DOHH2 (cell line): ENCODE results near the gene GFM2.

ENCODE experiments used
- H3F3A ChIP-seq: fragments of 200-600 bp; sonication (generic), shearing (Covaris generic); 2 replicates; pipeline ENCODE4 v1.6.0; 2016; ENCODE audit warnings: antibody characterized with exemption, mild to moderate bottlenecking; ENCODE audit not compliant: control insufficient read depth, insufficient read depth
- H3K27ac ChIP-seq: fragments of 200-600 bp; sonication (generic); 2 replicates; pipeline ENCODE4 v1.5.1; 2014; ENCODE audit warnings: low read depth, mild to moderate bottlenecking, low read length, moderate library complexity
- H3K27me3 ChIP-seq: fragments of 200-600 bp; sonication (generic); 2 replicates; pipeline ENCODE4 v1.6.1; 2014; ENCODE audit warnings: mild to moderate bottlenecking, low read length, mixed read lengths; ENCODE audit not compliant: control insufficient read depth
- H3K36me3 ChIP-seq: fragments of 200-600 bp; sonication (generic); 2 replicates; pipeline ENCODE4 v1.6.1; 2014; ENCODE audit warnings: mild to moderate bottlenecking, low read length, moderate library complexity, mixed read lengths; ENCODE audit not compliant: control insufficient read depth
- H3K4me1 ChIP-seq: fragments of 200-600 bp; sonication (generic); 2 replicates; pipeline ENCODE4 v1.6.1; 2014; ENCODE audit warnings: mild to moderate bottlenecking, low read length, mixed read lengths; ENCODE audit not compliant: control insufficient read depth
- H3K4me2 ChIP-seq: fragments of 200-600 bp; sonication (generic); 2 replicates; pipeline ENCODE4 v1.6.0; 2014; ENCODE audit warnings: mild to moderate bottlenecking, low read length, moderate library complexity
- H3K4me3 ChIP-seq: fragments of 200-600 bp; sonication (generic); 2 replicates; pipeline ENCODE4 v1.5.1; 2014; ENCODE audit warnings: mild to moderate bottlenecking, low read length, mixed read lengths
- H3K79me2 ChIP-seq: fragments of 200-600 bp; sonication (generic); 2 replicates; pipeline ENCODE4 v1.6.1; 2014; ENCODE audit warnings: mild to moderate bottlenecking, low read length, mixed read lengths; ENCODE audit not compliant: control insufficient read depth
- H3K9me2 ChIP-seq: fragments of 200-600 bp; sonication (generic); replicated peaks from 2 replicates; pipeline ENCODE4 v1.6.1; 2014; ENCODE audit warnings: mild to moderate bottlenecking, low read length, mixed read lengths; ENCODE audit not compliant: control insufficient read depth
- H3K9me3 ChIP-seq: fragments of 200-600 bp; sonication (generic); 2 replicates; pipeline ENCODE4 v1.6.1; 2014; ENCODE audit warnings: antibody characterized with exemption, low read length, mixed read lengths; ENCODE audit not compliant: control insufficient read depth, insufficient read depth
- H4K20me1 ChIP-seq: fragments of 200-600 bp; sonication (generic); 2 replicates; pipeline ENCODE4 v1.6.0; 2014; ENCODE audit warnings: low read depth, mild to moderate bottlenecking, antibody characterized with exemption, low read length, moderate library complexity; ENCODE audit not compliant: control insufficient read depth, insufficient read depth
- EZH2phosphoT487 ChIP-seq: fragments of 200-600 bp; sonication (generic); IDR thresholded peaks from 2 replicates; pipeline ENCODE4 v1.6.1; 2017; ENCODE audit warnings: borderline replicate concordance, mild to moderate bottlenecking, antibody characterized with exemption, low read length, moderate library complexity, mixed read lengths
- TF ChIP-seq, protein P1 (sequence below): fragments of 200-600 bp; sonication (generic); IDR thresholded peaks from one replicate; pipeline ENCODE4 v1.5.1; 2014; ENCODE audit warnings: antibody characterized with exemption, mild to moderate bottlenecking, low read depth, low read length; ENCODE audit not compliant: poor library complexity, severe bottlenecking

The GFM2 gene, protein sequence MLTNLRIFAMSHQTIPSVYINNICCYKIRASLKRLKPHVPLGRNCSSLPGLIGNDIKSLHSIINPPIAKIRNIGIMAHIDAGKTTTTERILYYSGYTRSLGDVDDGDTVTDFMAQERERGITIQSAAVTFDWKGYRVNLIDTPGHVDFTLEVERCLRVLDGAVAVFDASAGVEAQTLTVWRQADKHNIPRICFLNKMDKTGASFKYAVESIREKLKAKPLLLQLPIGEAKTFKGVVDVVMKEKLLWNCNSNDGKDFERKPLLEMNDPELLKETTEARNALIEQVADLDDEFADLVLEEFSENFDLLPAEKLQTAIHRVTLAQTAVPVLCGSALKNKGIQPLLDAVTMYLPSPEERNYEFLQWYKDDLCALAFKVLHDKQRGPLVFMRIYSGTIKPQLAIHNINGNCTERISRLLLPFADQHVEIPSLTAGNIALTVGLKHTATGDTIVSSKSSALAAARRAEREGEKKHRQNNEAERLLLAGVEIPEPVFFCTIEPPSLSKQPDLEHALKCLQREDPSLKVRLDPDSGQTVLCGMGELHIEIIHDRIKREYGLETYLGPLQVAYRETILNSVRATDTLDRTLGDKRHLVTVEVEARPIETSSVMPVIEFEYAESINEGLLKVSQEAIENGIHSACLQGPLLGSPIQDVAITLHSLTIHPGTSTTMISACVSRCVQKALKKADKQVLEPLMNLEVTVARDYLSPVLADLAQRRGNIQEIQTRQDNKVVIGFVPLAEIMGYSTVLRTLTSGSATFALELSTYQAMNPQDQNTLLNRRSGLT

GRCh38 chr5:74766849-74767578 lies at the start of gene GFM2, which contains the start of gene NSA2:
Gene GFM2, minus strand, starts transcription at chr5:74767117. Its CDS starts 3,375 bp downstream, at chr5:74763742.
Gene NSA2, plus strand, starts transcription at chr5:74767249. Its CDS starts 112 bp downstream, at chr5:74767361.
- no peaks in the 10 kb centered on the region for H3K9me3 ChIP-seq
- no peaks in the 10 kb centered on the region for H3K9me2 ChIP-seq
- peaks cover 11% of the 10 kb centered on the region for H4K20me1 ChIP-seq
- no peaks in the 10 kb centered on the region for H3F3A ChIP-seq
- TF ChIP-seq, protein P1, sequence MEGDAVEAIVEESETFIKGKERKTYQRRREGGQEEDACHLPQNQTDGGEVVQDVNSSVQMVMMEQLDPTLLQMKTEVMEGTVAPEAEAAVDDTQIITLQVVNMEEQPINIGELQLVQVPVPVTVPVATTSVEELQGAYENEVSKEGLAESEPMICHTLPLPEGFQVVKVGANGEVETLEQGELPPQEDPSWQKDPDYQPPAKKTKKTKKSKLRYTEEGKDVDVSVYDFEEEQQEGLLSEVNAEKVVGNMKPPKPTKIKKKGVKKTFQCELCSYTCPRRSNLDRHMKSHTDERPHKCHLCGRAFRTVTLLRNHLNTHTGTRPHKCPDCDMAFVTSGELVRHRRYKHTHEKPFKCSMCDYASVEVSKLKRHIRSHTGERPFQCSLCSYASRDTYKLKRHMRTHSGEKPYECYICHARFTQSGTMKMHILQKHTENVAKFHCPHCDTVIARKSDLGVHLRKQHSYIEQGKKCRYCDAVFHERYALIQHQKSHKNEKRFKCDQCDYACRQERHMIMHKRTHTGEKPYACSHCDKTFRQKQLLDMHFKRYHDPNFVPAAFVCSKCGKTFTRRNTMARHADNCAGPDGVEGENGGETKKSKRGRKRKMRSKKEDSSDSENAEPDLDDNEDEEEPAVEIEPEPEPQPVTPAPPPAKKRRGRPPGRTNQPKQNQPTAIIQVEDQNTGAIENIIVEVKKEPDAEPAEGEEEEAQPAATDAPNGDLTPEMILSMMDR: no peak
- no peak for TF ChIP-seq EZH2phosphoT487
- H3K4me3 ChIP-seq: peak within 1 kb of the TSS; percentile 98
- peaks cover 26% of the 10 kb centered on the region for H3K4me1 ChIP-seq
- peaks cover 68% of the 10 kb centered on the region for H3K36me3 ChIP-seq
- peak within 1 kb of the TSS; percentile 83 for H3K4me2 ChIP-seq
- H3K27me3 ChIP-seq: no peaks in the 10 kb centered on the region
- H3K27ac ChIP-seq: peak within 1 kb of the TSS; percentile 53
- peaks cover 61% of the 10 kb centered on the region for H3K79me2 ChIP-seq

DNA sequence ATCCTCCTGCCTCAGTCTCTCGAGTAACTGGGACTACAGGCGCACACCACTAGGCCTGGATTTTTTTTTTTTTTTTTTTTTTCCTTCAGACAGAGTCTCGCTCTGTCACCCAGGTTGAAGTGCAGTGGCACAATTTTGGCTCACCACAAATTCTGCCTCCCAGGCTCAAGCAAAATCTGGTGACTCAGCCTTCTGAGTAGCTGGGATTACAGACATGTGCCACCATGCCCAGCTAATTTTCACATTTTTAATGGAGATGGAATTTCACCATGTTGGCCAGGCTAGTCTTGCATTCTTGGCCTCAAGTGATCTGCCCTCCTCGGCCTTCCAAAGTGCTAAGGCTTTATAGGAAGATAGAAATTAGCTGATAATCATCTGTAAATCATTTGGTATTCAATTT lies 44.0 kb upstream of the GFM2 start:
- Histone ChIP-seq H3K36me3 (no peaks in the 10 kb centered on the region), H3K9me2 (no peaks in the 10 kb centered on the region), H3K9me3 (no peaks in the 10 kb centered on the region), H3K4me3 (no peak overlapping the region), H3F3A (no peaks in the 10 kb centered on the region), H3K27ac (no peak overlapping the region), H3K27me3 (no peaks in the 10 kb centered on the region; the same call in 1 of the 2 replicates), H3K79me2 (no peaks in the 10 kb centered on the region), H3K4me1 (no peaks in the 10 kb centered on the region), H4K20me1 (no peaks in the 10 kb centered on the region), H3K4me2 (no peak overlapping the region)
- TF ChIP-seq, protein P1: no peak
- no peak for TF ChIP-seq EZH2phosphoT487

- Histone ChIP-seq H3K4me2 (no peak overlapping the region), H4K20me1 (no peaks in the 10 kb centered on the region), H3K27ac (no peak overlapping the region), H3K36me3 (no peaks in the 10 kb centered on the region), H3K4me1 (no peaks in the 10 kb centered on the region), H3K4me3 (no peak overlapping the region), H3K79me2 (no peaks in the 10 kb centered on the region), H3K9me3 (no peaks in the 10 kb centered on the region), H3K9me2 (no peaks in the 10 kb centered on the region), H3K27me3 (peaks cover 5% of the 10 kb centered on the region; the same call in 1 of the 2 replicates), H3F3A (no peaks in the 10 kb centered on the region)
- TF ChIP-seq EZH2phosphoT487: no peak
- TF ChIP-seq, protein P1: no peak
These were observed 35.0 kb upstream of the GFM2 start for GRCh38 chr5:74801941-74802340.
